LHCN-M2 (cell line): ENCODE results near the gene COL12A1. TPM values are rescaled to one million over a fixed set of nuclear protein-coding genes. Genes with fewer than 3 reads are reported as not detected.

Source experiments
- DNase-seq: peaks from one replicate; pipeline ENCODE4 v3.0.0-alpha.2; 2012; ENCODE audit warnings: low read depth
- total RNA-seq: library from RNA; depleted of rRNA; stranded (reverse); fragments of >200 nt; gene quantifications from 2 replicates; pipeline ENCODE4 v1.2.3, GENCODE V29; 2014

The COL12A1 gene
- total RNA-seq, 1 experiment from 2014 or later = 31.5 TPM

- no peak for DNase-seq
These were observed 60.6 kb downstream of the COL12A1 start for GRCh38 chr6:75145211-75145610.

- DNase-seq = no peak
These were observed 61.5 kb downstream of the COL12A1 start for GRCh38 chr6:75144386-75144785.

- DNase-seq = no peak
These were observed 62.7 kb downstream of the COL12A1 start for GRCh38 chr6:75143191-75143590.

- DNase-seq = no peak
These were observed 63.1 kb downstream of the COL12A1 start for GRCh38 chr6:75142721-75143120.

GRCh38 chr6:75135876-75136275, 70.0 kb downstream of the COL12A1 start:
- DNase-seq = no peak

- no peak for DNase-seq
These were observed 70.4 kb downstream of the COL12A1 start for GRCh38 chr6:75135450-75135849.

GRCh38 chr6:75130784-75131183, 75.1 kb downstream of the COL12A1 start:
- DNase-seq = peak; percentile 40

GRCh38 chr6:75128878-75129570, 76.8 kb downstream of the COL12A1 start:
- no peak for DNase-seq

- DNase-seq = no peak
These were observed 79.3 kb downstream of the COL12A1 start for GRCh38 chr6:75126518-75126917.

GRCh38 chr6:75124983-75125382, 80.9 kb downstream of the COL12A1 start:
- no peak for DNase-seq

GRCh38 chr6:75124085-75124484, 81.8 kb downstream of the COL12A1 start:
- no peak for DNase-seq

- no peak for DNase-seq
These were observed 86.8 kb downstream of the COL12A1 start for GRCh38 chr6:75118925-75119515.

- no peak for DNase-seq
These were observed 88.2 kb downstream of the COL12A1 start for GRCh38 chr6:75117701-75118100.

GRCh38 chr6:75116946-75117345, 88.9 kb downstream of the COL12A1 start:
- no peak for DNase-seq

GRCh38 chr6:75115481-75115880, 90.4 kb downstream of the COL12A1 start:
- DNase-seq = no peak

- DNase-seq = no peak
These were observed 91.0 kb downstream of the COL12A1 start for GRCh38 chr6:75114806-75115205.

- no peak for DNase-seq
These were observed 91.7 kb downstream of the COL12A1 start for GRCh38 chr6:75114195-75114594.

GRCh38 chr6:75113446-75113845, 92.4 kb downstream of the COL12A1 start:
- DNase-seq = no peak

GRCh38 chr6:75109765-75110164, 96.1 kb downstream of the COL12A1 start:
- no peak for DNase-seq

GRCh38 chr6:75109022-75109421, 96.8 kb downstream of the COL12A1 start:
- no peak for DNase-seq

GRCh38 chr6:75108333-75108974, 97.4 kb downstream of the COL12A1 start:
- DNase-seq = no peak

GRCh38 chr6:75107913-75108312, 97.9 kb downstream of the COL12A1 start:
- DNase-seq = no peak

- no peak for DNase-seq
These were observed 99.4 kb downstream of the COL12A1 start for GRCh38 chr6:75106426-75106825.
